NCI-H1105 (cell line): Measurements from ENCODE around the gene RINT1.

Experiments used
- DNase-seq: peaks from one replicate; lab custom pipeline; 2025; lab: John Stamatoyannopoulos, UW

The RINT1 gene

GRCh38 chr7:105599551-105599950 lies 67.5 kb downstream of the RINT1 start:
- no peak for DNase-seq

- no peak for DNase-seq
Observed at GRCh38 chr7:105600720-105601550, 68.9 kb downstream of the RINT1 start.

GRCh38 chr7:105602325-105603305 lies 70.6 kb downstream of the RINT1 start:
- DNase-seq: peak; percentile 8

GRCh38 chr7:105610165-105610930 lies 78.3 kb downstream of the RINT1 start:
- DNase-seq: no peak

- DNase-seq: no peak
Observed at GRCh38 chr7:105611856-105612775, 80.1 kb downstream of the RINT1 start.

- no peak for DNase-seq
Observed at GRCh38 chr7:105612806-105613205, 80.8 kb downstream of the RINT1 start.

GRCh38 chr7:105613611-105614330 lies 81.8 kb downstream of the RINT1 start:
- no peak for DNase-seq

GRCh38 chr7:105614341-105614840 lies 82.4 kb downstream of the RINT1 start:
- DNase-seq: no peak
